ENCODE data around the gene MEX3D.

DNA sequence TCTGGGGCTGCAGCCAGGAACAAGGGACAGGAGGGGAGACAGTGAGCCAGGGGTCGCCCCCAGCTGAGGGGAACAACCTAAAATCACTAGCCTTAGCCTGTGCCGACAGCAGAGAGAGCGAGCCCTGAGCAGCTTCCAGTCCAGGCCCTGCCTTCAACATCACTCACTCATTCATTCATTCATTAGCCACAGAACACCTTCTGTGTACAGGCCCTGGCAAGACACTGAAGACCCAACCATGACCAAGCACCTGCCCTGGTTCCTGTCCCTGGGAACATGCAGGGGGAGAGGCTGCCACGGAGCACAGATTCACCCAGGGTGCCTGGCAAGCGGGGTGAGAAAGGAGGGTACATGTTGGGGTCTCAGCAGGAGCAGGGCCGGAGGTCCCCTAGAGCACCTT, 4.9 kb downstream of the MEX3D start:
- TF ChIP-seq, protein P1, sequence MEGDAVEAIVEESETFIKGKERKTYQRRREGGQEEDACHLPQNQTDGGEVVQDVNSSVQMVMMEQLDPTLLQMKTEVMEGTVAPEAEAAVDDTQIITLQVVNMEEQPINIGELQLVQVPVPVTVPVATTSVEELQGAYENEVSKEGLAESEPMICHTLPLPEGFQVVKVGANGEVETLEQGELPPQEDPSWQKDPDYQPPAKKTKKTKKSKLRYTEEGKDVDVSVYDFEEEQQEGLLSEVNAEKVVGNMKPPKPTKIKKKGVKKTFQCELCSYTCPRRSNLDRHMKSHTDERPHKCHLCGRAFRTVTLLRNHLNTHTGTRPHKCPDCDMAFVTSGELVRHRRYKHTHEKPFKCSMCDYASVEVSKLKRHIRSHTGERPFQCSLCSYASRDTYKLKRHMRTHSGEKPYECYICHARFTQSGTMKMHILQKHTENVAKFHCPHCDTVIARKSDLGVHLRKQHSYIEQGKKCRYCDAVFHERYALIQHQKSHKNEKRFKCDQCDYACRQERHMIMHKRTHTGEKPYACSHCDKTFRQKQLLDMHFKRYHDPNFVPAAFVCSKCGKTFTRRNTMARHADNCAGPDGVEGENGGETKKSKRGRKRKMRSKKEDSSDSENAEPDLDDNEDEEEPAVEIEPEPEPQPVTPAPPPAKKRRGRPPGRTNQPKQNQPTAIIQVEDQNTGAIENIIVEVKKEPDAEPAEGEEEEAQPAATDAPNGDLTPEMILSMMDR (IDR thresholded peaks at IDR 0.05; ENCODE audit: borderline replicate concordance, extremely low read depth, low read length, poor library complexity, severe bottlenecking), result no peak
- TF ChIP-seq EZH2 (IDR thresholded peaks at IDR 0.05; ENCODE audit: borderline replicate concordance, low read depth, low read length, severe bottlenecking), result no peak
